Measurements from ENCODE around the gene FOXO3.

The FOXO3 gene

DNA sequence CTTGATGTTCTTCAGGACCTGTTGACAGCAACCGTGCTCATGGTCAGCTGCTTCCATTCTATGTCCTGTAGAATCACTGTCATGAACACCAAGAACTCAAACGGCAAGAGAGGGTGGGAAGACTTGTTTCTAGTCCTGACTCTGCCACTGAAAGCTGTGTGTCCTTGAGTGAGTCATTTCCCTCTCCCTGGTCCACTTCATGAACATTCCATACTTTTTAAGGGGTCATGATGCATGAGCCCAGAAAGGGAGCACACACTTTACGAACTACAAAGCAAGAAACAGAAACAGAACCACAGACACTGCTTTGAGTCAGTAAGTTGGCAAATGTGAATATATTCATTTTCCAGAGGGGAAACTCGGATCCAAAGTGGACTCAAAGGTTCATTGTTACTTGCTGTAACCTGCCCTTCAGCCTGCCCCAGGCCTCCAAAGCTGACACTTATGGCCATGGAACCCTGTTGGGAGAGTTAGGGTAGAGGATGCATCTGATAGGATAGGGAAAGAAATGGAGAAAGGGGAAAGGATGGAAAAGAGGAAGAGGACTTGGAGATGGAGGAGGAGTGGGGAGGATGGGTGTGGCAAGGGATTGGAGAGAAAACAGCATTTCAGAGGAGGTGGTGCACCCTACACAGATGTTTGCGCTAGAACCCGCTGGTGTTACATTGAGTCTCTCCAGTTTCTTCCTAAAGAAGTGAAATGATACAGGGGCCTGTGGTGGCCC lies 129.8 kb downstream of the FOXO3 start:
- DNase-seq = no peak

DNA sequence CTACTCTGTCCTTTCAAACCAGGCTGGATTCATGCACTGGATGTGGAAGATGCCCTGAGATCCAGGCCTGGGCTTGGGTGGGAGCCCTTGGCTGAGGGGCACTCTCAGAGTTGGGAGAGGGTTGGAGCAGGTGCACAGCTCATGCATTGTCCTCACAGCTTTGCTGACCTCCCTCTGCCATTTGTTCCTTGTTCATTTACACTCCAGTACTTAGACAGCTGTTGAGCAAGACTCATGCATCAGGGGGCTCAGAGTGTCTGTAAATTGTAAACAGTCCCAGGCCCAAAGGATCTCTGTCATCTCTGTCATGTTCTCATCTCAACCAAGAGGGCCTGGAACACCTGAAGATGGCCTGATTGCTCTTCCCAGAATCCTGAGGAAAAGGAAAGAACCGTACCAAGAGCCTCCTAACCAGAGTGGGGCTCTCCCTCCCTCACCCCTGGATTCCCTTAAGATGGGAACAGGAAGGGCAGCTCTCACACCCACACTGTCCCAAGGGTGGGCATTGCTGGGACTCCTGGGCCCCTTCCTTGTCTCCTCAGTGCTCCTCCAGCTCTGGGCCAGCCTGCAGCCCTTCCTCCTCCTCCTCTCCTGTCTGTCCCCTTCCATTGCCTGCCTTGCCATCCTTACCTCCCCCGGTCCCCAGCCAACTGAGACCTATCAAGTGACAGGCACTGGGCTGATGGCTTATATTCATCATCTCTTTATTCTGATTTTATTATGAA lies 132.9 kb downstream of the FOXO3 start:
- DNase-seq = no peak

DNA sequence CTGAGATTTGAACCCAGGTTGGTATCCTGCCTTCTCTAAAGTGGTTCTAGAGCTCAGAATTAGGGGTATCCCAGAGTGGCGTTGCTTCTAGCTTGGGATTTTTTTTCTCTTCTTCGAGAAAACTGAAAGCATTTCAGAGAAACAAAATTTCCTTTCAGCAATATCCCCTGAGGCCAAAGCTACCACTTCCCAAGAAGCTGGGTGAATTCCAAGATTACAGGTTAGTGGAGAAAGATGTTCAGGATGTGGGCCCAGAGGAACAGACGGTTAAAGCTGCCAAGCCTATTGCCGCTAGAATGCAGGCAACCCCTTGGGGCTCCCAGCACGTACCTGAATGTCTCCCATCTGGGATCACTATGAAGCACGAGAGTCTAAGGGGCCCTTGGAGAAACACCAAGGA lies 134.1 kb downstream of the FOXO3 start:
- DNase-seq = no peak

DNA sequence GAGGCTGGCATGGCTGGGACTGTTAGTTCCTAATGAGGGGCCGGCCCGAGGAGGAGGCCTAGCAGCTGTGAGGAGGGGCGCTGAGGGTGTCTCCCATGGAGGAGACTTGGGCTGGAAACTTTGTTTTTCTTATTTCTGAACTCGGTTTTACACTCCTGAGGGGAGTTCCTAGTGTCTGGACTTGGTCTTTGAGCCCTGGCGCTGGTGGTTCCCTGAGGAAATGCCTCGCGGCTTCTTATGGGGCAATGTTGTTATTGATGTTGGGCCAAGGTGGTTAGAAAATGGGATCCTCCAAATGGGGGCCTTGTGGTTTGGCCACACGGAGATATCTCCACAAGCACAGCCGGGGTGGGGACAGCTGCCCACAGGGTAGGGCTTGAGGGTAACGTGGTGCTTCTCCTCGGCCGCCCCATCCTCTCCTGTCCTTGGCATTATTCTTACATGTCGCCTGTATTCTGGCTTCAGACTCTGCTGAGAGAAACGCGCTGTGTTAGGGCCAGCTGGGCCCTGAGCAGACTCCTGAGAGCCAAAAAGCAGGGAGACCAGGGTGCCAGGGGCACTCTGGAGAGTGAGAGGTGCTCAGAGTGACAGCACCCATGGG lies 136.9 kb downstream of the FOXO3 start:
- DNase-seq = no peak

DNA sequence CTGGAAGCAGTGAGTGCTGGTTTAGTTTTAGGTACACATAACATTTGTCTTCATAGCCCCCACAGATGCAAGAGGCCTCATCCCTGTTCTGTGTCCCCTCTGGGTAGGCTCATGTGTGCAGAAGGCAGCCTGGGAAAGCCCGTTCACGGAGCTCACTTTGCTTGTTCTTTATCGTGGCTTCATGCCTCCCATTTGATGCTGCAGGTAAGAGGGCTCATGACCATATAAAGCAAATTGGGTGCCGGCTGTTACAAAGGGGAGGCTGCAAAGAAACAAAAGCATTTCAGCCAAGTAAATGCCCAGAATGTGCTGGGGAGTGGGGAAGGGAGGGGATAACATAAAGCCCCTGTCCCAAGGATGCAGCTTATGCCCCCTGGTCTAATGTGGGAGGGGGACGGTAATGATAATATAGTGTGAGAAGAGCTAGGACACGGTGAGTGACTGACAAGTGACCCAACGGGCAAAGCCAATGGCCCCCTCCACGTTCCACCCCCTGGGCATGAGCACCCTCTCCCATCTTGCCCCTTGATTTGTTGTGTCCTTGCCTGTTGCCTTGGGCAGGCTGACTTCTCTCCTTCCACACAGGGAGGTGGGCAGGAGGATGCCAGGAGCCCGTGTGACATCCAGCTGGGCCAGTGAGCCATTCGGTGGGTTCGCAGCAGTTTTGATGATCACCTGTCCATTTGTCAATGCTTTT lies 138.0 kb downstream of the FOXO3 start:
- no peak for DNase-seq

DNA sequence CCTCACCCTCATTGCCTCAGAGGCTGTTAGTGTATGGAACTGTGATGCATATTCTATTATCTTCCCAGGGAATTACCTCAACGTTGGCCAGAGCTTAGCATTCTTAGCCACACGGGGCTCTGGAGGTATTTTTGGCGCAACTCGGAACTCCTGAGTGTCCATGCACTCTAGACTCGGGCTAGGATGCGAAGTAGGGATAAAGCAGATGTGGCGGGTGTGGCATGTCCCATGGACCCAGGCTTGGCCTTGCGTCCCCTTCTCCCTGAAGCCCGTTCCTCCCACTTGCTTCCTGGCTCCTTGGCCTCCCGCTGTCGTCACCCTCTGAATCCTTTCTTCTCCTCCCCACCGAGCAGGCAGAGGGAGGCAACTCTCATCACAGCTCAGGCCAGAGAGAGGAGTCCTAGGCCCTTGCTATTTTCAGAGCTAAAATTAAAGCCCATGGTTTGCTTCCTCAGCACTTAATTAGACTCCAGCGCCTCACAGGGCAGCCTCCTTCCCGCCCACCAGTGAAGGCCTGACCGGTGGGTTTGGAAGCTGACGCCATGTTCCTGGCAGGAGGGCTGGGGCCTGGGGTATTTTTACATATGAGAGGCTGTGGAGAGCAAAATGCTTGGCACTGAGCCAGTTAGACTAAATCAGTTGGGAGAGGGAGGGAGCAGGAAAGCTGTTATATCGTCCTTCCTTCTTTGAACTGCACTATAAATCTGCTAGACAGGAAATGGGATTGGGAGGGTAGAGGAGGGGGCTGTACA lies 138.7 kb downstream of the FOXO3 start:
- no peak for DNase-seq

DNA sequence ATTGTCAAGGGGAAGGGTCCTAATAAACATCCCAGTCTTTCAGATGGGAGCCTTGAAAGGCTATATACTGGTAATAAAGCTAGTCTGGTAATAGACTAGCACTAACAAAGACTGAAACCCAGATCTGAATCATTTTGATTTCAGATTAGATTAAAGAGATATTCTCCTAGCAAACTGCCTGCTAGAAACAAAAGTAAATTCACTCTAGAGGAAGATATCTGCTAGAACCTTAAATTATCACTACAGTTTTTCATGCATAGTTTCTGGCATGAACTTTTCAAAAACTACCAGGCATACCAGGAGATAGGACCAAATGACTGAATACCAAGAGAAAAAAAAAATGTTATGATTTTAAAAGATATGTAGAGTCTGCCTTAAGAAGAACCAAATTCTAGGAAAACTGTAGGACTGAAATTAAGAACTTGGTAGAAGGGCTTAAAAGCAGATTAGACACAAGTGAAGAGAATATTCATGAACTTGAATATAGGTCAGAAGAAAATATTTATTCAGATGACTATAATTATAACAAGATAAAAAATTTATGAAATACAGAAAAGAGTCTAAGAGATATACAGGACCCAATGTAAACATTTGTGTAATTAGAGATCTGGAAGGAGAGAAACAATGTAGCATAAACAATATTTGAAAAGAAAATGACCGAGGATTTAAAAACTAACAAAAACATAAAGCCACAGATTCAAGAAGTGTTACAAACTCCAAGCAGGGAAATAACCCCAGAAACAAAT lies 141.6 kb downstream of the FOXO3 start:
- DNase-seq = no peak

DNA sequence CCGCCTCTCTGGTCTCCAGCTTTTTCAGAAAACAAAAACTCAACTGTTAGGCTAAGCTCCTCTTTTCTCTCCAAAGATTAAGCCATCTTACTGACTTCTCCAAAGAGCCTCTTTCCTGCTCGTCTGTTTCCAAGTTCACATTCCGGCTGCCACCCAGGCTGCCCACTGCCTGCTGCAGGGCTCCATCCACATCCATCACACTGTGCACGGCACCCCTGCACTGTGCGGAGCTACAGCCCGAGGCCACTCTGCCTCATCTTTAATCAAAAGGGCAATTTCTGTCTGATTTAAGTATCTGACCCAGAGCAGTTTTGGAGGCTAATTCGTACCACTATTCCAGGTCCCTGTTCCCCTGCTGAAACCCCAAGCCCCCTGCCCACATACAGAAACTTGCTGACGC lies 145.9 kb downstream of the FOXO3 start:
- DNase-seq = no peak

DNA sequence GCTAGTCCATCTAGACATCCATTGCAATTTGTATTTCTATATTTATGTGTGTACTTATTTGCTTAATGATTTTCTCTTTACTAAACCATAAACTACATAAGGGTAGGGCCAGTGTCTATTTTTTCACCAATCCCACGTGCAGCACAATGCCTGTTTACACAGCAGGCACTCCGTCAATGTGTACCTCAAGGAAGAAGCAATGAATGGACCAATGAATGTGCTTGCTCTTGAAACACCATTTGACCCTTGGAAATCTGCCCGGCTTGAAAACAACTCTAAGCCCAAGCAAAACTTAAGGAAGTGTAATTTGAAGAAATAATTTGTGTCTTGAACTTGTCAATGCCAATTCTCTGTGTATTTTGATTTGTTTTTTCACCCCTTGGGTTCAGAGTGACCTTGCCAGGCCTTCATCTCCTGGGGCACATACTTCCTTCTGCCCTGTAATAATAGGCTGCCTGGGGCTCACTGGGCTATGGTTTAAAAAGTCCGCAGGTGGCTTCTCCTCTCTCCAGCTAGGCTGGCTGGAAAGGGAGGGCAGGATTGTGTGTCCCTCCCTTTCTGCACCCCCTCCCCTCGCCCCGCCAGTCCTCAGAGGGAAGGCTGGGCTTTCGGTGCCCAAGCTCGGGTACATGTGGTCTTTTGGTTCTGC lies 146.7 kb downstream of the FOXO3 start:
- no peak for DNase-seq

DNA sequence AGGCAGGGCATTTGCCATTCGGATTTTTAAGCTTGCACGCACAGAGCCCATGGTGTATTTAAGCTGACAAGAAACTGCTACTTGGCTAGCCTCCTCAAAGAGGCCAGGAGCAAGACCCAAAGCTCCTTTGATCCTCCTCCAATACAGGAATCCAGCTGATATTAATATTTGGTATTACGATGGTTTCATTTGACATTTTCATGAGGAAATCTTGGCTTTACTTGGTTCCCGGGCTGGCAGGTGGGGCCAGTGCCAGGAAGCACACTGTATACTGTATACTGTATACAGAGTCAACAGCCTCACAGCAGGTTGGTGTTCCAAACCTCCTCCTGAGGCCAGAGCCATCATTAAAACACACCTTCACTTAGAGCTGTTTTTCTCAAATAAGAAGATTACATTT lies 149.3 kb downstream of the FOXO3 start:
- no peak for DNase-seq

DNA sequence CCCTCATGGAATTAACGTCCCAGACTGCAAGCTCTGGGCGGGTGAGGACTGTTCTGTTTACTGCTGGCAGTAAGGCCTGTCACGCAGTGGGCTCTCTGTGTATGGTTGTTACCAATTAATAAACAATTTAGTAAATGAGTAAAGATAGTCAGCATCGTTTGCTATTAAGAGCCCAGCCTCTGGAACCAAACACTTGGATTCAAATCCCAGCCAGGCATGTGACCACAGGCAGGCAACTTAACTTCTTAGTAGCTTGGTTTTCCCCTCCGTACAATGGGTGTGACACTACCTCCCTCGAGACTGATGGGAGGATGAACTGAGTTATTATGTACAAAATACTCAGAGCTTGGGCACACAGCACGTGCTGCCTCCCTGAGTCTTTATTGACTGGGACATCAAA lies 149.8 kb downstream of the FOXO3 start:
- DNase-seq = no peak

DNA sequence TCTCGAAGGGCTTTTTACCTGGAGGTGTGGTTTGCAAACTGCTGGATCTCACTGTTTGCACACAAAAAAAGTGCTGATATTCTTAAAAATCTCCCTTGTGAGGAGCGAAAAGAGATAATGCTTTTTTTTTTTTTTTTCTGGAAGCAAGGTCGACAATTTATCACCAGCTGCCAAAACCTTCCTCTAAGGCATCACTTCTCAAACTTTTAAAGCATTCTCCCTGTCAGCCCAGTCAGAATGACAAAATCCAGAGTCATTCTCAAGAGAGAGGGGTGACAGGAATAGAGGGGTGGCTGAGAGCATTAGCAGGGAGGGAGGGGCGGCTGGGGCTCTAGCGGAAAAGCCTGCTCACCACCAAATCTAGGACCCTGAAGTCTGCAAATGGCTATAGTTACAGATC lies 150.4 kb downstream of the FOXO3 start:
- no peak for DNase-seq

DNA sequence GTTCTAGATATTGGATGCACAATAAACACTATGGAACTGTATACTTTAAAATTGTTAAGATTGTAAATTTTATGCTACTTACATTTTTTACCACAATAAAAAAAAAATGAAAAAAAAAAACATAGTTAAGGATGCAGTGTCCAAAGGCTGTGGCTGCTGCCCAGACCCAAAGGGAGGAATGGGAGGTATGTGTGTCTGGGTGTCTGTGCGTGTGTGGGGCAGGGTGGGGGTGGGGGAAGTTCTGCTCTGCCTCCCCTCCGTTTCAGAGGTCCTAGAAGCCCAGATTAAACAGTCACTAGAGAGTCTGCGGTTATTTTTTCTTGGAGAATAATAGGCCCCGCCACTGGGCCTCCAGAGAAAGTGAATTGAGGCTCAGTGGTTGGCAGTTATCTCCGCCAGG lies 151.1 kb downstream of the FOXO3 start:
- no peak for DNase-seq

DNA sequence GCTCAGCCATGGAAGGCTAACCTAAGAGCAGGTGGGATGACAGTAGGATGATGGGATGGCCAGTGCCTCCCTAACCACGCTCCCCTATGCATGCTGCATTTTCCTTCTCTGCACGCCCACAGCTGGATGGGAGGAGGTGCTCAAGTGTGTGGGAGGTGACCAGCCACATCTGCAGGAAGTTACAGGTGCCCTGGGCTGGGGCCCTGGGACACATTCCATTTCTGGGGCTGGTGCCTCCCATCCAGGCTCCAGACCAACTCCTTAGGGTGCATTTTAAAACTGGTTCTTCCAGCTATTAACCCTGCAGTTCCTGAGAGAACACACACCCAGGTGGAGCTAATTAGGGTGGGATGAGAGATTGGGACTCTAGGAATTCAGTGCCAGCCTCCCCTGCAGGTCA lies 152.2 kb downstream of the FOXO3 start:
- no peak for DNase-seq

DNA sequence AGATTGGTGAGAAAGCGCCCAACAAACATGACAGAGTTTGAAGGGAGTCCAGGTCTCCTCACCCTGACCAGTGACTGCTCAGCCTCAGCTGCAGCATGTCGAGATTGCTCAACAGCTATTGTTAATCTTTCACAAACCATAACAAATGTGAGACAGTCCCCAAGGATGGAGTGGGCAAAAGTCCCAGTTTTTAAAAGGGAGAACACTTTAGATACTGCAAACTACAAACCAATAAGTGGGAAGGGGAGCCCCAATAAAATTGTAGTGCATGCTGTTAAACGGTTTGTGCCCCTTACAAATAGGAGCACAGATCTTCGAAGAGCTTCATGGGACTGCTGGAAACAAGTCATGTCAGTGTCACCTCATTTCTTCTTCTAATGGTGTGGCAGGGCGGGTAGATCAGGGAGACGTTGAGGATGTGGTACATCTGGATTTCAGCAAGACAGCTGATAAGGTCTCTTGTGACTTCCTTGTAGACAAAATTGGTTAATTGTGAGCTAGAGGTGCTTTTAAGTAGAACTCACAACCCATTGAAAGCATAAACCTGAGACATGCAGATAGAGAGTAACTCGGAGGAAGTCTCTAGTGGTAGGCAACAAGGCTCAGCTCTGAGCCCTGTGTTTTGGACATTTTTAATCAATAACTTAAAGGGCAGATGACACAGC lies 153.5 kb downstream of the FOXO3 start:
- no peak for DNase-seq

DNA sequence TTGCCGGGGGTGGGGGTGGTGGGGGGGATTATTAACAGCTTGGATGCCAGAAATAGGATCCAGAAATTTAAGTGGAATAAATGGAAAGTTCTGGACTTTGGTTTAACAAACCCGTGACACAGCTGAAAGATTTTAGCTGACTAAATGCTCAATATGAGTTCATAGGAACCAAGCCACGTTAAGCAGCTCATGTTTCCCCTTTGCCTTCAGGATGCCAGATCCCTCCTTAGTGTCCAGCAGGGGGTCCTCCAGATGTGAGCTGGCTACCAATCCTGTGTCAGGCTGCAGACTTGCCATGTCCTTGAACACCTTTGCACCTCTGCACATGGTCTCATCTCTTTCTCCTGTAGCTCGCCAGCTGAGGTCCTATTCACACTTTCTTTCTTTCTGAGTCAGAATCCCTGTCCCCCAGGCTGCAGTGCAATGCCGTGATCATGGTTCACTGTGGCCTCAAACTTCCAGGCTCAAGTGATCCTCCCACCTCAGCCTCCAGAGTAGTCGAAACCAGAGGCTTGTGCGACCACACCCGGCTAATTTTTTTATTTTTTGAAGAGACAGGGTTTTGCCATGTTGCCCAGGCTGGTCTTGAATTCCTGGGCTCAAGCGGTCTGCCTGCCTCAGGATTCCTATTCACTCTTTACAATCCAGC lies 154.2 kb downstream of the FOXO3 start:
- DNase-seq = no peak

DNA sequence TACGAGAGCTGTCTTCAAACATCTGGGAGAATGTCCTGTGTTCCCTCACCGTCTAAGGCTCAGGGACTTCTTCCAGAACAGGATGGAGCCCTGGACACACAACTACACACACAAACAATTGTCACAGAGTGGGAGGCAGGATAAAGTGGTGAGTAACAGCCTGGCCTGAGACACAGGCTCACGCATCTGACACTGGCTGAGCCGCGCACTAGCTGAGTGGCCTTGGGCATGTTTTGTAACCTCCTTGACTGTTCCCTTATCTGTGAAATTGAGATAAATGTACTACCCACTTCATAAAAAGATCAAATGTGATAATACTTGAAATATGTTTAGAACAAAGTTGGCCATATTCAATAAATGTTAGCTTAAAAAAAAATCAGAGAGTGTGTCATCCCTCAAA lies 155.1 kb downstream of the FOXO3 start:
- DNase-seq = no peak

DNA sequence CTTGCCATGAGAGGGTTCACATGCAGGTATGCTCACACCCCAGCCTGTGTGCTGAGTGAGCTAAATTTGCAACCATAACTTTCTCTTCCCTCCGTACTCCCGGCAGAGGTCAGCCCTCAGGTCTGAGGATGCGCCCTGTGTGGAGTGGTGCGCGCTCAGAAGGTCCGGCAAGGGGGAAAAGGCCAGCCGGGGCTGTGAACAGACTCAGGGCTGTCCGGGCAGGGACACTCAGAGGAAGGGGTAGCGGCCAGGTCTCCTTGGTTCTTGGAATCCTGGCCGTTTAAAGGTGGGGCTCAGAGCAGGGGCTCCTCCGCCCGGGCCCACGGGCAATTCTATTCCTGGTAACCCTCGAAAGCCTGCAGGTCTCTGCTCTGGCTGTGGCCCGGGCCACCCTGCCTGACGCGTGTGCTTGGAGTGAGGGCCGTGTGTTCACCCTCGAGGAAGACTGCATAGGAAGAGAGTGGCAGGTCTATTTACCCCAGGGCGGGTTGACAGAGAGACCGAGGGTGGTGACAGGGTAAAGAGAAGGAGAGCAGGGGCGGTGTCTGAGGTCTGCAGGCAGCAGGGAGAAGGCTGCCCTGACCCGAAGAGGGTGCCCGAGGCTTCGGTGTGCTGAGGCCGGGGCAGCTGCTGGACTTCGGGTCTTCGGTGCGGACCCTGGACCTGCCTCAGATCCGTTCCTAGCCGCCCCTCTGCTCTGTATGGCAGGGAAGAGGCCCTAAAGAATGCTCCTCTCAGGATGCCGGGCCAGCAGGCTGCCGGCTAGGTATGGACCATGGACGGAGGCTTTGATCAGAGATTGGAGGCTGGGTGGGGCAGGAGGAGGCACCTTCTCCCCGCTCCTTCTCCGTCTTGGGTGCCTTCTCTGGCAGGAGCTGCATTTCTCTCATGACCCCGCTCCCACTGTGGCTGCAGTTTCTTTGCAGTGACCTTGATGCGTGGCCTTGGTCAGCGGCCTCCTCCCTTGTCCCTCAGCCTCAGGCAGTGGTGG lies 156.4 kb downstream of the FOXO3 start:
- no peak for DNase-seq

DNA sequence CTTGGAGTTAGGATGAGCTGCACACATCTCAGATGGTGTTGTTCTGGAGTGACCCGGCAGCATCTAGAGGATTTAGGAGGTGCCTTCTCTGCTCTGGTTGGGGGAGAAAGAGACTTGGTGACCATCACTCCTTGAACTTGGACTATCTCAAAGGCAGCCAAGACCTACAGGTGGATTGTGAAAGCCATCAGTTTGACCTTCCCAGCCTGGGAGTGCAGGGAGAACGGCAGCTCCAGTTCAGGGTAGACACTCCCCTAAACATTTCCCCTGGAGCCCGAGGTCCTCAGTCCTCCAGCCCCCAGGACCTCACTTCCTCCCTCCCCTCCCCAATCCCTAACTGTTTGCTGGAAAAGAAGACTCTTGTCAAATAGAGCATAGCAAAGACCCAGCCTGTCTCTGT lies 158.8 kb downstream of the FOXO3 start:
- no peak for DNase-seq
